ENCODE results near the gene FOXP2. TPM values are rescaled to one million over a fixed set of nuclear protein-coding genes. Genes with fewer than 3 reads are reported as not detected.

Gene FOXP2
- total and polyA plus RNA-seq, 9 donors: 5.0 to 26.5 (median 15.0) TPM

DNA sequence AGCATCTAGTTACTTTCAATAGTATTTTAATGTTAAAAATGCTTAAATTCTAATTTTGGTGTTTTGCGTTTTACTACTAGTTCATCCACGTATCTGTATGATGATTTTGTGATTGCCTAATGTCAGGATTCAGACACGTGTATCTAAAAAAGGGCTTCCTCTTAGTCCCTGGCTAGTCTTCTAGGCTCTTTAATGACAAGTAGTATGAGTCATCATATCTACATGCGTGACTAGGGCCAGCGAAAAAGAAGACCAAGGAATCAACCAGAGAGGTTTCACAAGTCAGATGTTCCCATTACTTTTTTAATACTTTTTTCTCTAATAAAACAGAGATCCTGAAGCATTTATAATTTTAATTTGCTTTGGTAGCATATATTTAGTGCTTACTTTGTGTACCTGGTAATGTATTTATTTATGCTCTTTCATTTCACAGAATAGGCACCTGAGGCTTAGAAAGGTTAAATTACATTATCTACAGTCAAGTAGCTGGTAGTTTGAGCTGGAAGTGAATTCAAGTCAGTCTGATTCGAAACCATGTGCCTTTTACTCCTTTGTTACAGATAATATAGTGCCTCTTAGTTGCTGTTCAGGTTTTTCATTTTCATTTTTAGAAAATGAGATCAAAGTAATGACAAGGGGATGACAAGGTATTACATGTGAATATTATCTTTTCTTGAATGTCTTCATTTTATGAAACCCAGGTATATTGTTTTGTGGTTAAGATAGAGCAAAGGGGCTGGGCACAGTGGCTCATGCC is 140.3 kb downstream of the FOXP2 start:
- Histone ChIP-seq H3K27me3 (no peaks in the 10 kb centered on the region), H3K4me1 (ENCODE audit: insufficient read depth) (no peaks in the 10 kb centered on the region), H3K36me3 (no peaks in the 10 kb centered on the region), H3K4me3 (no peak overlapping the region), H3K9me3 (no peaks in the 10 kb centered on the region), H3K27ac (no peak overlapping the region)
- 88 to 91% (median 90%) methylated on average over 6 of the region's 6 CpGs for WGBS, 3 donors
- intact Hi-C loops (cut with DNase I): no loop called here
- TF ChIP-seq EP300 (IDR thresholded peaks at IDR 0.05): no peak
- TF ChIP-seq, protein P1, sequence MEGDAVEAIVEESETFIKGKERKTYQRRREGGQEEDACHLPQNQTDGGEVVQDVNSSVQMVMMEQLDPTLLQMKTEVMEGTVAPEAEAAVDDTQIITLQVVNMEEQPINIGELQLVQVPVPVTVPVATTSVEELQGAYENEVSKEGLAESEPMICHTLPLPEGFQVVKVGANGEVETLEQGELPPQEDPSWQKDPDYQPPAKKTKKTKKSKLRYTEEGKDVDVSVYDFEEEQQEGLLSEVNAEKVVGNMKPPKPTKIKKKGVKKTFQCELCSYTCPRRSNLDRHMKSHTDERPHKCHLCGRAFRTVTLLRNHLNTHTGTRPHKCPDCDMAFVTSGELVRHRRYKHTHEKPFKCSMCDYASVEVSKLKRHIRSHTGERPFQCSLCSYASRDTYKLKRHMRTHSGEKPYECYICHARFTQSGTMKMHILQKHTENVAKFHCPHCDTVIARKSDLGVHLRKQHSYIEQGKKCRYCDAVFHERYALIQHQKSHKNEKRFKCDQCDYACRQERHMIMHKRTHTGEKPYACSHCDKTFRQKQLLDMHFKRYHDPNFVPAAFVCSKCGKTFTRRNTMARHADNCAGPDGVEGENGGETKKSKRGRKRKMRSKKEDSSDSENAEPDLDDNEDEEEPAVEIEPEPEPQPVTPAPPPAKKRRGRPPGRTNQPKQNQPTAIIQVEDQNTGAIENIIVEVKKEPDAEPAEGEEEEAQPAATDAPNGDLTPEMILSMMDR (IDR thresholded peaks at IDR 0.05): no peak
- no peak for TF ChIP-seq POLR2A (IDR thresholded peaks at IDR 0.05)
- no peak for DNase-seq

DNA sequence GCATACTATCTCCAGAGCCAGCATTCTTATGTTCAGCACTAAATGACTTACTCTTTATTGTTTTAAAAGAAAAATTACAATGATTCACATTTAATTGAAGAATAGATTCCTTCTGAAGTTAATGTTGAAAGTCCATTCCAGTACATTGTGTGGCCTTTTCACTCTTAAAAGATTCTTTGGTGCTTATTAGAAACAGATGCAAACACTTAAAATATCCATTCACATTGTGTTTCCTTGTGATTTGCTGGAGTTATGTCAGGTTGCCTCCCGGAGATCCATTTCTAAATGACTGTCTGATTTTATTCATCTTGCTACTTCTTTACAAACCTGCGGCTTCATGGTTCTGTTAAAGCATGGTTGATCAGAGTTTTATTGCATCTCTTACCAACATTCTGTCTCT is 152.8 kb downstream of the FOXP2 start:
- no peaks in the 10 kb centered on the region for H3K27me3 ChIP-seq
- TF ChIP-seq EP300 (IDR thresholded peaks at IDR 0.05) (no peak), POLR2A (IDR thresholded peaks at IDR 0.05) (no peak)
- TF ChIP-seq, protein P1 (IDR thresholded peaks at IDR 0.05): no peak
- H3K9me3 ChIP-seq: no peaks in the 10 kb centered on the region
- H3K4me1 ChIP-seq (ENCODE audit: insufficient read depth): no peaks in the 10 kb centered on the region
- no peak for DNase-seq
- intact Hi-C loops (cut with DNase I): no loop called here
- WGBS, 3 donors: 58 to 69% (median 65%) methylated on average over 2 of the region's 2 CpGs
- no peaks in the 10 kb centered on the region for H3K36me3 ChIP-seq
- no peak overlapping the region for H3K27ac ChIP-seq
- H3K4me3 ChIP-seq: no peak overlapping the region

DNA sequence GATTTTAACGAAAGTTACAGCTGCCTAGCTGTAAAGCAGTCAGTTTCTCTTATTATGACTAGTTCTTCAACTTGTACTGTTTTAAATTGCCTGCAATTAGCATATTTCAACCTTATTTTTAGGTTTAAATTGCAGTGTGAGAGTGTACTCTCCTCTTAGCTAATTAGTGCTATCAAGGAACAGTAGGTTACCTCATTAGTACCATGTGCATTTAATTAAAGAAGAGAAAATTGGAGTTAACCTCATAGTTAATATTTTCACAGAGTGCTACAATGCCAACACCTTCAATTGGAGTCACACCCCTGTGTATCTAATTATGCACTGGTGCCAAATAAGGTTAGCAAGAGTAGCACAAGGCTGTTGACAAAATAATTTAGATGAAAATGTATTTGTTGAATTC is 154.6 kb downstream of the FOXP2 start:
- no peak for DNase-seq
- no peaks in the 10 kb centered on the region for H3K9me3 ChIP-seq
- TF ChIP-seq, protein P1 (IDR thresholded peaks at IDR 0.05): no peak
- H3K27me3 ChIP-seq: no peaks in the 10 kb centered on the region
- H3K4me1 ChIP-seq (ENCODE audit: insufficient read depth): no peaks in the 10 kb centered on the region
- H3K36me3 ChIP-seq: no peaks in the 10 kb centered on the region
- no peak overlapping the region for H3K27ac ChIP-seq
- no peak overlapping the region for H3K4me3 ChIP-seq
- intact Hi-C loops (cut with DNase I): no loop called here
- 32 to 68% (median 64%) methylated on average over 1 of the region's 1 CpG for WGBS, 3 donors

DNA sequence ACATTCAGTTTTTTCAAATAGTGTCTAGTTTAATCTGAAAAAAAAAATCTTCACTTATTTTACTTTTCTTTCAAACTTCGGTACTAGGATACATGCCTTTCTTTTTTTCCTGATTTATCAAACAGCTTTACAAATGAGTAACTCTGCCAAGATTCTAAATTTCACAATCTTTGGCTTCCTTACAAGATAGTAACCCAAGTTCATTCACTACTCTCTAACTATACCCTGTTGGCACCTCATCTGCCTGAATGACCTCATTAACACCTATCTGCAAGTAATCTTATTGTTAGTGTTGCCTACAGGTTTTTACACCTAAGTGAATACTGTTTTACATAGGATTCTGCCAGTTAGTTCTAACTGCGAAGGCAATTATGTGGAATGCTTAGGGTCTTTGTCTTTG is 159.8 kb downstream of the FOXP2 start:
- no peaks in the 10 kb centered on the region for H3K27me3 ChIP-seq
- DNase-seq: no peak
- no peaks in the 10 kb centered on the region for H3K4me1 ChIP-seq (ENCODE audit: insufficient read depth)
- WGBS, 3 donors: 46% methylated on average over 2 of the region's 2 CpGs
- intact Hi-C loops (cut with DNase I): no loop called here
- H3K9me3 ChIP-seq: no peaks in the 10 kb centered on the region
- H3K36me3 ChIP-seq: no peaks in the 10 kb centered on the region
- TF ChIP-seq, protein P1 (IDR thresholded peaks at IDR 0.05): no peak
- TF ChIP-seq EP300 (IDR thresholded peaks at IDR 0.05) (no peak), POLR2A (IDR thresholded peaks at IDR 0.05) (no peak)
- H3K4me3 ChIP-seq: no peak overlapping the region
- H3K27ac ChIP-seq: no peak overlapping the region

Measured in ovary (tissue), 9 donors.